NCI-H69 (cell line): ENCODE measurements around the gene PRKCH.

ENCODE experiments used
- DNase-seq: peaks from one replicate; lab custom pipeline; 2025; lab: John Stamatoyannopoulos, UW

Gene PRKCH

DNA sequence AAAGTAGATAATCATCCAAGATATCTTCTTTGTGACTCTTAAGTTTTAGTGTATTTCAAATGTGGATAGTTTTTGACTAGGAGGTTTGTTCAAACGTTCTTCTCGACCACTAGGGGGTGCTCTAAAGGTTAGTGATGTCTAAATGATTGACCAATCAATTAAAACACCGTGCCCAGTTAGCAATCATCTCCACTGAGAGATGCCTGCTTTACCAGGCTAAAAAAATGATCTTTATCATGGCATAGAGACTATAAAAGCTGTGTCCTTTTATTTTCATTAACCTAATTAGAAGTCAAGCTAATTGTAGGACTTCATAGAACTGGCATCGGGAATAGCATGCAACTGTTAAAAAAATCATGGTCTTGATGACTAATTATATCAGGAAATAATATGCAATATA is 153.9 kb downstream of the PRKCH start:
- peak; percentile 85 for DNase-seq

DNA sequence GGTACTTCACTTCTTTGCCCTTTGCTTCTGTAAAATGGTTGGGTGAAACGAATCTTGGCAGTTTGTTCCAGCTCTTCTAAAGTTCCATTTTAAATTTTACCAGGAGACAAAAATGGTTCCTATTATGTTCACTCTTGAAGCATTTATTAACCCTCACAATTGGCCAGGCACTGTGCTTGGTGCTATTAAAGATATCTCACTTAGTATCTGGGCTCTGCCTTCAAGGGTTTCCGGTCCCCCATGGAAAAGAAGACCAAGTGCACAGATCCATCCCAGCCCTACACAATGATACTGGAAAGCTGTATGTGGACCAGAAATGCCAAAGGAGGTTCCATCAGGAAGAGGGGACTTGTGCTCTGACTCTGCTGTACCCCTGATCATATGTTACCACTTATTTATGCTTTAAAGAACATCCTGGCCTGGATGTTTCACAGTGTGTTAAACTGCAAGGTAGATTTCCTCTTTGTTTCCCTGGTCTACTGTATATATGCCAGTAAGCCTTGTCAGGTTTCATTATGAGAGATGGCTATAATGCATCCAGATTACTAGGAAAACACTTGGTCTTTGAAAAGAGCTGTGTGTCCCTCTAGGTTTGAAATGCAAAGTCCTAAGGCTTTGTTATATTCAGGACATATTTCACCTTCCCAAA is 154.8 kb downstream of the PRKCH start:
- DNase-seq = no peak

DNA sequence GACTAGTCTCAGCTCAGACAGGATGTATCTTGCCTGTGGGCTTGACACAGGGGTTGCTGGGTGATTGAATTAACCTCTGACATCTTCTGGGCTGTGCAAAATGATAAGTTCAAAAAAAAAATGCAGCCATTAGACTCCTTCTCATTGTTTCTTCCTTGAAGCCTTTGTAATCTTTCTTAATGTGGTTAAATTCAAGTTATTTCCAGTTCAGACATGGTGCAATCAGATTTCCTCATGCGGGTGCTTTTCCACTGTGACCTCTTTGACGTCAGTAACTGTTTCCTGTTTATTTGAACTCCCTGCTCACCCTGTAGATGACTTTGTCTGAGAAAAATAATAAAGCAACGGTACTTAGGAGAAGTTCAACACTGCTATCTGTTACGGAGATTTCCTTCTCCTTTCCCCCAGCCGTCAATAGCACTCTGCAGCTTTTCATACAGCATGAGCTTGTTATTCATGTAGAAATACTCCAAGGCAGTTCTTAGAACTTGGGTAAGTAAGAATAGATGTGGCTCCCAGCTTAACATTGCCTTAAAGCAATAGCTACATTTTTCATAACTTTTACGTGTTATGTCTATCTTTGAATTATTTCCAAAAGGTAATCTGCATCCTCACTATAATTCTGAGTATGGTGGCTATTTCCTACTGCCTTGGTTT is 155.5 kb downstream of the PRKCH start:
- DNase-seq = no peak

DNA sequence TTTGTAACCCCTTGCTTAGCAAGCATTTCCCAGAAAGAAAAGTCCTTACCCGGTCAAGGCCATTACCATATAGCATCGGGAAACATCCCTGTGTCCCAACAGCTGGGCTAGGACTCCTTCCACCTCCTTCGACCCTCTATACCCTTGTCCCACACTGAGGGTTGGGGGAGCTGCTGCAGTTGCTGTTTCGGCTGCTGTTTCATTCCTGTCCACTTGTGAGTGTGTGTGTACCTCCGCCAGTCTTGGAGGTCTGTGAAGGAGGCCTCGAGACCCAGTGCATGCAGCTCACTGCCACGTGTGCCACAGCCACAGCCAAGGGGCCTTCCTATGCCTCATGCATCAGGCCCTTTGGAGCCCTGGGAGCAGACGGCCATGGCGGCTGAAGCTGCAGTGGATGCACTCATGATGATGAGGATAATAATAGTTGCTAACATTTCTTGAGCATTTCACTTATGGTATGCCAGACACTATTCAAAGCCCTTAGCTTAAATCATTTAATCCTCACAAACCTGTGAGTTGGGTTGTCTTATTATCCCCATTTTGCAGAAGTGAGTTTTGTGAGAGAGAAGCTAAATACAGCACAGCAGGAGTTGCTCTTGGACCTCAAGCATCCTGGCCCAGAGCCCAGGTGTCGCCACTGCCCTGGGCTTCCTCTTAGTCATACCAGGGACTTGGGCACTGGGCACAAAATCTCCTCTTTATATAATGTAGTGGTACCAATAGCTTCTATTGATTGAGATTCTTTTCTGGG is 156.5 kb downstream of the PRKCH start:
- DNase-seq = peak; percentile 59

DNA sequence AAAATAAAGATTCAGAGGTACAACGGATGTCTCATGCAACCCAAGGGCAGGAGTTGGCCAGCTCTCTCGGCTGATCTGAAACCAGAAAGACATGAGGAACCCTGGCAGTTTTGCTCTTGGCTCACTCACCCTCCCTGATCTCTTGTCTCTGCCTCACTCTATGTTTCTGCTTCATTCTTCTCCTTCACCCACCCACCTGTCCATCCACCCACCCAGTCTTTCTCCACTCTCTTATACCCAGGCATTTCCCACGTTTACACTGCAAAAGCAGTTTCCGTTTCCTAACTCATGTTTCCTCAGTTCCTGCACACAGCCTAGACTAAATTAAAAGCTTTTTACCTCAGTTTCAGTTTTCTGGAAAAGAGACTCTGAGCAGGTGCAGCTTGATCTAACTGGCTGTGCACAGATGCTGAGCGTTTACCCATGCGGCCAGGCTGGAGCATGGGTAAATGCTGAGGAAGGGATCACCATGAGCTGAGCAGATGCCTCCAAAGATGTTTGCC is 157.6 kb downstream of the PRKCH start:
- no peak for DNase-seq

DNA sequence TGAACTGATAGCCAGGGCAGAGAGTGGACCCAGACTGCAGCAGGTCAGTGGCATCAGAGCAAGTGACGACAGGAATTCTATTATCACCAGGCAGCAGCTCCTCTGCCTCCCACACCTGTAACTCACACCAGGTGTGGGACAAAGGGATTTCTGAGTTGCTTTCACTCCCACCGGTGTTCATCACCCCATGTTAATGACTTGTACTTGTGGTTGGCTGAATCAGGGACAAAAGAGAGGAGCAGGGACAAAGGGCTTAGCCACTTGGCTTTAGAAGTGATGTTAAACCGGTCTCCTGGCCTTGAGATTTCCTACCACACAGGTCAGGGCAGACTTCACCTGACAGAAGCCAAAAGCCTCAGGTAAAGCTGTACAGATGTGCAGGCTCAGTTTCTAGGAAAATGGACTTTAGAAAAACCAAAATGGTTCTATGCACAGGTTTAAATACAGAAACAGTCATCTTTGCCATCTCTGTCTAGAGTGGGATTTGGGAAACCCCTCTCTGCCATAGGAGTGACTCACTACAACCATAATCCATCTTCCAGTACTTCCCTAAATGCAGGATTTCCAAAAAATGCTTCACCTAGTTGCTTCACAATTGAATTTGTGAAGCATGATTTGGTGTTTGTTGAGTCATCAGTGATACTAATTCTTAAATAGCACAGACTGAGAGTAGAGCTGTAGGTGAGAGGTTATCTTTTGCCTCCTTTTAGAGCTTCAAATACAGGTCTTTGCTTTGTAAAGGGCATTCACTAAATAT is 158.5 kb downstream of the PRKCH start:
- no peak for DNase-seq

DNA sequence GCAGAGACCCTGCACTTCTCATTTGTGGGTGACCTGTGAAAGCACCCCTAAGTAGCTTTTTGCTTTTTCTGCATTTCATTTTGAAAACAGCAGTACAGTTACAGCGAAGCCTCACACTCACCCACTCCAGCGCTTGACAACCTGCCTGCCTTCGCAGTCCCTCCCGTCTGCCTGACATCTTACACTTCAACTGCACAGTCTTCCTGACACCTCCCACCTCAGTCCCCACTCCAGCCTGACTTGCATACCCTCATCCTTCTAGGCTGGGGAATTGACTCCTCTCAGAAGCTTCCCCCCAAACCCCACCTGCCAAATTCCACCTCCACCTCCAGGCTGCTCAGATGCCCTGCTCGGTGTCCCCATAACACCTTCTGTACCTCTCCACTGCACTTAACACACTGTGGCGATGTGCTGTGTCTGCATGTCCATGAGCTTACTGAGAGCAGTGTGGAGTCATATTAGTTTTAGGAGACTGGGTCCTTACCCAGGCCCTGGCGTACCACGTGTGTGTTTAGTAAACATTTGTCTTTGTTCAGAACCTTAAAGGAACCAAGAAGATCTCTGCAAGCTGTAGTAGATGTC is 159.4 kb downstream of the PRKCH start:
- no peak for DNase-seq

DNA sequence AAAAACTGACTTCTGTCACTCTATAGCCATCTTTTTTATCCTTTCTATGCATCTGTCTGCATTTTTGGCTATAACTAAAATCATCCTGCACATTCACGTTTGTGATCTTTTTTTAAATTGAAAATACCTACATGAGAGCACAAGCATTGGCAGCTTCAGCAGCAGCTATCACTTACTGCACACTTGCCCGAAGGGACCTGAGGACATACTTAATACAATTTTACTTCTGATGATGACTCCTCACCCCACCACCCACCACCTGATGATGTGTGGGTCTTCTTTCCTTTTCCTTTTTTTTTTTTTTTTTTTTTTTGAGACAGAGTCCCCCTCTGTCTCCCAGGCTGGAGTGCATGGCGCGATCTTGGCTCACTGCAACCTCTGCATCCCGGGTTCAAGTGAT is 160.3 kb downstream of the PRKCH start:
- no peak for DNase-seq

DNA sequence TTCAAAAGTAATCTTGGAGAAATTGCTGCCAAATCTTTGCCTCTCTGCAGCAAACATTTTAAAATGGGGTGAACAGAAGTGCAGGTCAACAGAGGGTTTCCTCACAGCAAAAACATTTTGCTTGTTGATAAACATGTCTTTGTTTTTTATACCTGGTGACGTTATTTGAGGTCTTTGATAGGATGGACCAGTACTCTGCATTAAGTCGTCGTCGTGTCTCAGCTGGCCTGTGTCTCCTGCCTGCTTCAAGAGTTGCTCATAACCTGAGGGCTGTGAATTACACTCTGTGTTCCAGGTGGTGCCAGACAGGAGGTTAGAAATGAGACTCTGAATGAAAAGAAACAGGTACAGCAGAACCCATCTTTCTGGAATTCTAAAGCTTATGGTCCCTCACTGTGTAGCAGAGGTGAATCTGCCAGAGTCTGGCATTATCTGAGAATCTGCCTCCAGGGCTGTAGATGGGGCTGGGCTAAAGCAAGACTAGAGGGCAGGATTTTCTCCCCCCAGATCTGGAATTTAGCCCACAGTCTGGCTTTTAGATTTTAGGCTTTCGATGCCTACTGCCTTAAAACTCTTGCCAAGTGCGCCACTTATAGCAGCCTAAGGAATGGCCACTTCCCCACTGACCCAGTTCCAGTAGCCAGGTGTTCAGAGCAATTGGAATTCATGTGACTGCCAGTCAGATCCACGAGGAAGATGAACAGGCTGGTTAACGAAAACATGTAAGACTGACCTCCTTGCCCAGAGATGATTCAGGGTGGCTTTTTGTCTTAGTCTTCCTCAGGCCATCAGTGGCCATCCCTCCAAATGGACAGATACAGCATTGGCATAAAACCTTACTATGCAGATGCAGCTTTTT is 161.2 kb downstream of the PRKCH start:
- DNase-seq = no peak

DNA sequence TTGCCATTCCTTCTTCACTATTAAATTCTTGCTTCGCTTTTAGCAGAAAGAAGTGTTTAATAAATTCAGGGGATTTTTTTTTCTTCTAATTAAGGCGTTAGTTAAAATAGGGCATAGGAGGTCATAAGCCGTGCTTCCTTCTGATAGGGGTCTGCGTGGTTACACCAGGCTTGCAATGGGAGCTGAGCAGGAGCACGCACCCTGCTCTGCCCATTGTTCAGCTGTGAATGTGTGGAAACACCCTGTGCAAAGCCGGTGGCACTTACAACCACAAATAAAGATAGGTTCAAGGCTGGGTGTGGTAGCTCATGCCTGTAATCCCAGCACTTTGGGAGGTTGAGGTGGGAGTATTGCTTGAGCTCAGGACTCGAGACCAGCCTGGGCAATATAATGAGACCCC is 162.1 kb downstream of the PRKCH start:
- DNase-seq = no peak

DNA sequence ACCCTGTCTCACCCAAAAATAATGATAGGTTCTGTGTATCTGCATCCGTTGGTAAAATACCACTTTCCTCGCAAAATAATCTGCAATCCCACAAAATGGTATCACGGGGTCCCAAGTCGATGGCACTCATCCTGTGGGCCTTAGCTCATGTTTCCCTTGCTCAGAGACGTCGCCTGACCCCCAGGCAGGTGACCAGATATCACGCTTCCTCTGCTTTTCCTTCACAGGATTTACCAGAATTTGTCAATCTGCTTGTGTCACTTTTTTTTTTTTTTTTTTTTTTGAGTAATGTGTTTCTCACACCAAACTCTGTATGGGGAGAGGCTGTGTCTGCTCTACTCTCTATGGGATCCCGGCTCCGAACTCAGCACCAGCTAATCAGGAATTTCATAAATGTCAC is 162.7 kb downstream of the PRKCH start:
- no peak for DNase-seq

DNA sequence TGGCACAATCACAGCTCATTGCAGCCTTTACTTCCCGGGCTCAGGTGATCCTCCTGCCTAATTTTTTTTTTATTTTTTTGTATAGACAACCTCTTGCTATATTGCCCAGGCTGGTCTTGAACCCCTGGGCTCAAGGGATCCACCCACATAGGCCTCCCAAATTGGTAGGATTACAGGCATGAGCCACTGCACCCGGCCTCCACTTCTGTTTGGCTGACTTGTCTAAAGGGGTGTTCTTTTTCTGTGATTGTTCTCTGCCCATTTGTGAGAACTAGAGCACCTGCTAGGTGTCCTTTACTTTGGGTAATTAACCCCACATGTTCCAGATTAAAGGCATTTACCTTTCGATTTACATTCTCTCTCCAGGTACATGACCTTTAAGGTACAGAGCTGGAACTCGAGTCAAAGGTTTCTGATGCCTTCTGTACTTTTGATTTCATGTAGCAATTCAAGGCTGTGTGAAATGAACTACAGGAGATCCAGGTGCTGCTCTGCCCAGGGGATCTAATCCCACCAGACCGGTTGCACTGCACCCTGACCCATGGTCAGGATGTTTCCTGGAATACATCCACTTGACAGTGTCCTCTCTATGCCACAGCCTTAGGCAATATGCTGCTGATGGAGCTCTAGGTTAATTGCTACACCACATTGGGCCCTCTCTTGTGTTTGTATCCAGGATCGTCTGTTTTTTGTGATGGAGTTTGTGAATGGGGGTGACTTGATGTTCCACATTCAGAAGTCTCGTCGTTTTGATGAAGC is 163.6 kb downstream of the PRKCH start:
- no peak for DNase-seq

DNA sequence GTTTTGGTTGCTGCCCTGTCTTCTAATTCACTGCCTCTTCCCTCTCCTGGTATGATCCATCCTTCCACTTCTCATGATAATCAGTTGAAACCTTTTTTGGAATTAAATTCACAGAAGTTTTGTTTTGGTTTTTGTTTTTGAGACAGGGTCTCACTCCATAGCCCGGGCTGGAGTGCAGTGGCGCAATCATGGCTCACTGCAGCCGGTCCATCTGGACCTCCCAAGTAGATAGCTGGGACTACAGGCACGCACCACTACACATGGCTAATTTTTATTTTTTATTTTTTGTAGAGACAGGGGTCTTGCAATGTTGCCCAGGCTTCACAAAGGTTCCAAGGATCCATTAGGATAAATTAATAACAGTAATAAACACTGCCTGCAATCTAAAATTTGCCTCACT is 164.3 kb downstream of the PRKCH start:
- no peak for DNase-seq

DNA sequence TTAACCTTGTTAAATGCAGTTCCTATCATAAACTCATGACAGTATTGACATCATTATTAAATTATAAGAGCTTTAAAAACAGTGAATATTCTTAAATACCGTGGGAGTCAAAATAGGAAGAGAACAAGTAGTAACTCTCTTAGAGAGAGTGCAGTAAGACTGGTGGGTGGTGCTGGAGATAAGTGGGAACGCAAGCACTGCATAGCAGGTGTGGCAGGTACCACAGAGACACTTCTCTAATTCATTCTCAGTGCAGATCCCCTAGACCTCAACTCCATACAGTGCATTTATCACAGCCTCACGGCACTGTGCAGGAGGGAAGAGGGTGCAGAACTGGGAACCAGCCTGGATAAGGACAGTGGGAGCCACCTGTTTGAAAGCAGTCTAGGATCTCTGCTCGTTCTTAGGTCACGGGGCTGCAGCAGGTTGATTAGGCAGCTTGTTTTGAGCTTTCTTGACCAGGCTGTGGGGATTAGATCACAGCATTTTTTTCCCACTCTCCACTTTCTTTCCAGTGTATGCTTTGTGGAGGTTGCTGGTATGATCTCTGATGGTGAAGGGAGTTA is 165.6 kb downstream of the PRKCH start:
- DNase-seq = no peak

DNA sequence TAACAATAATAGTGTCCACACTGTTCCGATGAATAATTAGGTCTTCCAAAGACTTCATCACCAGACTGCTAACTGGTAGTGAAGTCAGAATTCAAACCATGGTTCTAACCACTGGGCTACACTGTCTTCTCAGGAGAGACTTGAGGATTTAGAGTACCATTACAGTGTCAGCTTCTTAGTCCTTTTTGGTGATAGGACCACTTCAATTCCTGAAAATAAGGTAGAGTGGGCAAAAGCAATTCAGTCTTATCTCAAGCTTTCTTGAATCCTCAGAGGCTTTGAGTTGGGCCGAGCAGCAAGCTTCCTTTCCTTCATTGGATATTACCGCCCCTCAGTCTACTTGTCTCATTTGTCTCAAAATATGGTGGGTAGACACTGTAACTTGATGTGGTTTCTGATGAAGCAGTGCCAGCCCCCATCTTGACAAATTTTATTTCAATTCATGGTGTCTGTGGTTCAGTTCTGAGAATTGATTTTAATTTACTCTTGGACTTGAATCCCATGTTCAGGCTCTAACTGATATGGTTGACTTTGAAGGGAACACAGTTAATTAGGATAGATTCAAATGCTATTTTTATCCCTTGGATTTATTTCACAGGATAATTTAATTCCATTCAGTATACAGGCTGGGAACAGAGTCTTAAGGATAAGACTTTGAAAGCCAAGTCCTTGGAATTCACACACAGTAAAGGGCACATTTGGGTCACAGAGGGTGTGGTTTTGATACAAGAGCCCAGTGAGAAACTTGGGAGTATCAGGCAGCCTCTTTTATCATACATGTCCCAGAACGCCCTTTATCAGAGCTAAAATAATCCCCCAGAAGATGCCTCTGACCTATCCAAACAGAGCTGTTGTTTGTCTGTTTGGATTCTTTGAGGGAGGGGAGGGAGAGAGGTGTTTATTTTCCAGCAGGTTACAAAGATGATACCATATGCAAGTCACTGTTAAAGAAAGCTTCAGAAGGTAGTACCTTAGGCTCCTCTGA is 167.3 kb downstream of the PRKCH start:
- no peak for DNase-seq

DNA sequence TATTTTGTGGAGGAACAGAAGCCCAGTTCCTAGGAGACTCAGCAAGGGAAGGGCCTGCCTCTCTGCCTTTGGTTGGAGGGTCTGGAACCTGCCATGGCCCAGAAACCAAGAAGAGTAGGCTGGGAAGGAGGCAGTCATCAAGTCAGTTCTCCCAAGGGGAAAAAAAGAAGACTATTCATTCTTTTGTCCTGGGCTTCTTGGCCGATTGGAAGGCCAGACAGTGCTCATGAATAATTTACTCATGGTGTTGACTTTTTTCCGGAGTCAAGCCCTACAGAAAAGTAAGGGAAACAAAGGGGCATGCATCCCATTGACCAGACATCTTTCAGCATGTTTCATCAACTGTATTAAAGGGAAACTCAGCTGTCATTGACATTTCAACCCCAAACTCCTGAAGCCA is 168.1 kb downstream of the PRKCH start:
- DNase-seq = no peak

DNA sequence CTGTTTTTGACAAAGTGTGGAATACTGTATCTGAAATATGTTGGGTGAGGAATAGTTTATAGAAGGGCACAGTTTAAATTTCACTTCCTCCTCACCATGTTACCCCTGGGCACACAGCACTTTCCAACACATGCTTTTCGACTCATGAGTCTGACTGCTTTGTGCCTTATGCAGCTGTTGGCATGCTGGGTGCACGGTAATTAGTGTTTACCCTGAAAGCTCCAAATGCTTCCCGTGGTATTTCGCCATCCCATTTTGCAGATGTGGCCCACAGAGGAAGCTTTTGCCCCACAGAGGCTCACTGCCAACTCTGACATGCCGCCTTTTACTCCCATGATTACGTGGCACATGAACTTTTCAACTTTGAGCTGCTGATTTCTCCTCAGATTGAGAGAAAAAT is 168.6 kb downstream of the PRKCH start:
- no peak for DNase-seq

DNA sequence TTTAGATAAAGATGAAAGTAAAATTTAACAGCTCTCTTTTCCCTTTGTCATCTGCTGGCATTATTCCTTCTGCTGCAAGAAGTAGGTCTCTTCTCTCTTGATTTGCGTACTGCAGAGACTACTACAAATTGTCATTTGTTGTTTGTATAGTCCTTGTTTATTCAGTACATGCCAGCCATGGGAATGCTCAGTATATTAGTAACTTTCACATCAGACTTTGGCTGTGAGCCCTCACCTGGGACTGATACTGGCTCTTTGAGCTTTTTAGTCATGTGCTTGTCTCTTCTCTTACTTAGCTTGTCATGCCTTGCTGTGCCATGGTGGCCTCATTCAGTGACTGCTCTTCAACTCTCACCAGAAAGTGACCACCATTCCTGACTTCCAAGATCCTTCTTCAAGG is 169.8 kb downstream of the PRKCH start:
- DNase-seq = no peak
